Glomerular visceral epithelial cell (primary cell): Measurements from ENCODE around the gene HMSD.

Experiments
- DNase-seq: peaks from one replicate; pipeline ENCODE4 v3.0.0-alpha.2; 2016; ENCODE audit errors: extremely low spot score

HMSD gene

DNA sequence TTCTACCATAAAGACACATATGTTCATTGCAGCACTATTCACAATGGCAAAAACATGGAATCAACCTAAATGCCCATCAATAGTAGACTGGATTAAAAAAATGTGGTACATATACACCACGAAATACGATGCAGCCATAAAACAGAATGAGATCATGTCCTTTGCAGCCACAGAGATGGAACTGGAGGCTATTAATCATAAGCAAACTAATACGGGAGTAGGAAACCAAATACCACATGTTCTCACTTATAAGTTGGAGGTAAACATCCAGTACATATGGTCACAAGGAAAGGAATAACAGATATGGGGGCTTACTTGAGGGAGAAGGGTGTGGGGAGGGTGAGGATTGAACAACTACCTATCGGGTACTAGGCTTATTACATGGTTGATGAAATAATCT, 7.7 kb downstream of the HMSD start:
- DNase-seq, result peak; percentile 27

DNA sequence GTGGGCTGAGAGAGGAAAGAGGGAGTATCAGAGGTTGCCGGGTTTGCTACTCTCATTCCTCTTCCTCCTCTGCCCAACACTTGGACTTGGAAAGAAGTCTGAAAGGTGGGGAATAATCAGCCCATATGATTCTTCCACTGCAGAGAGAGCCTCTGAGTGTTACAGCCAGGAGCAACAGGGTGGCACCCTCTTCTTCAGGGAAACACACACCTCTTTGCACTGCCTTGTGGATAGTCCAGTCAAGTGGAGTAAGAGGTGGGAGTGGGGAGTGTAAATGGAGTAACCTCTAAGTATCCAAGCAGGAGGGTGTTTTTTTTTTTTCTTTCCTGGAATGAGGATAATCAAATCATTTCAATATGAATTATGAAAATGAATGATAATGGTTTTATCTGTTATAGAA, 11.8 kb downstream of the HMSD start:
- no peak for DNase-seq

DNA sequence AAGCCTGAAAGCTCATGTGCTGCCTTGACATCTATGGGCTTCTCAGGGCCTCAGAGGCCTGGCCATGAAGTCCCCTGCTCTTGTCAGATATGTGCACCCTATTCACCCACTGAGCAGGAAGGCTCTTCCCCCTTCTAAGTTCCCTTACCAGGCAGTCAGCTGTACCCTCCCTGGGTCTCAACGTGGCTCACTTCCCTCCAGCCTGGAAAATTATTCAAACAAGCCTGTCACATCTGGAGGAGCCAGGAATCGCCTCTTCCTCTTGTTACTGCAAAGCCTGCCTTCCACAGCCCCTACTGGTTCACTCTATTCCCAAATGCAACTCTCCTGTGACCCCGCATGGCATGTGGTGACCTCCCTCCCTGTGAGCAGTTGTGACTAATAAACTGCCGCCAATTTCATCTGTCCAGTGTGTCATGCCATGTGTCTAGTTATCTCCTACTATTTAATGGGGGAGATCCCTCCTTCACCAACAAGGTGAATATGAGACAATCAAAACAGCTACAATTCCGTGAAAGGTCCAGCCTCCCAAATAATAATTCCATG, 12.4 kb downstream of the HMSD start:
- no peak for DNase-seq

DNA sequence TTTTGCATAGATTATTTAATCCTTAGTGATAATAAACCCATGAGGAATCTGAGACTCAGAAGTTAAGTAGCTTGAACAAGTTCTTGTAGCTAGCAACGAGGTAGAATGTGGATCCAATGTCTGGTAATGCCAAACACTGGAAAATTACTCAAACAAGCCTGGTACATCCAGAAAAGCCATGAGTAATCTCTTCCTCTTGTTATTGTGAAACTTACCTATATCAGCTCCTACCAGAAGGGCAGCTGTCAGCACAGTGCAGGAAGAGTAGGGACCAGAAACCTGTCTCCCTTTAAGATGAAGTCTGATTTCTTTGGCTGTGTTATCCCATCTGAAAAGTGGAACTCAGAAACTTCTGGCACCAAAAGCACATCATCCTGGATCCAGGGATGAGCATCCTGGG, 13.0 kb downstream of the HMSD start:
- DNase-seq, result no peak

DNA sequence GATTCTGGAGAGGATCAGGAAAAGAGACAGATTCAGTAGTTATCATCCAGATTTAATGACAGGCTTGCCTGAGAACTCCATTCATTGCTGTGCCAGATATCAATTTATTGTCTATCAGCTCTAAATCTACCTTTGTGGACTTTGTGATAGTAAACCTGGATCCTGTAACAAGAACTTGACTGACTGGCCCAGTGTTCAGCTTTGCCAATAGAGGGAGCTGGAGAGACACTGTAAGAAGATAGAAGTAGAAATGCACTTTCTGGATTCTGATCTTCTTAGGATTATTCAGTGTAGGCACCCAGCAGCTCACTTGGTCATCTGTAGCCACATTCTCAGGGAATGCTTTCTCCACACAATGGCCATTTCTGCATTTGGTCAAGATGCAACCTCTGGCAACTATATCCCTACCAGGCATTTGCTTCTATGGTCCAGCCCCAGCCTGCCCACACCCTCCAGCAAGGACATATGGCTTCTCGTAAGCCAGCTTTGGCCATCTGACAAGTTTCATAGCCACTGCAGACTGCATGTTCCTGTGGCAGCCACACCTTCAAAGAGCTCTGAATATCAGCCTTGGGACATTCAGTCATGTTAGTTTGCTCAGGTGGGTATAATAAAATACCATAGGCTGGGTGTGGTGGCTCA, 14.6 kb downstream of the HMSD start:
- peak; percentile 56 for DNase-seq

DNA sequence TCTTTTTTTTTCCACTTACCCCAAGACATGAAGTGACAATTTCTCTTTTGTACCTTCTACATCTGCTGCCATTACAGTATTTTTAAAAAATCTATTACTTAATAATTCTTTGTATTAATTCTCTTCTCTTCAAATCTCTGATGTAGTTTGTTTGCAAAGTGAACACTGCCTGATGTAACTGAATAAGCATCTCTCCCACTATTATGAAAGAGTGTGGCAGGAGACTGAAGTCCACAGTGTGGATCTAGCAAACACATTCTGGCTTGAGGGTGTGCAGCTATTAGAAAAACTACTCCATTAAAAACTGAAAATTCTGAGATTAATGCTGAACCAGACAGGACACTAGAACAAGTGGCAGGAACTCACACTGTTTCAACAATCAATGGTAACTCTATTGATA, 15.8 kb downstream of the HMSD start:
- DNase-seq, result no peak

DNA sequence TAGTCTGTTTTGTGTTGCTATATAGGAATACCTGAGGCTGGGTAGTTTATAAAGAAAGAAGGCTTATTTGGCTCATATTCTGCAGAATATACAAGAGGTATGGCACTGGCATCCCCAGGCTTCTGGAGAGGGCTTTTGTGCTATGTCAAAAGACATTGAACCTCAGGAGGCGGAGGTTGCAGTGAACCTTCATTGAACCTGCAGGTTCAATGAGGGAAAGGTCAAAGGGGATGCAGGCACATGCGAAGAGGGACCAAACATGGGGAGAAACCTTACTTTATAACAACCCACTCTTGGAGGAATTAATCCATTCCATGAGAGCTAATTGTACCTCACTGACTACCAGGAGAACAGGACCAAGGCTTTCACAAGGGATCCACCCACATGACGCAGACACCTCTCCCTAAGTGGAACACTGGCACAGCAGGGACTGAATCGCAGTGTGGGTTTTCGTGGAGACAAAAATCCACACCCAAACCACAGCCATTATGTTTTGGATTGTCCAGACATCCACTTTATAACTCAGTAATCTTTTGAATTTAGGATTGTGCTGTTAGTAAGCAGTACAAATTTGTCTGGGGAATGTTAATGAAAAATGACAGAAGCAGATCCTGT, 16.7 kb downstream of the HMSD start:
- DNase-seq, result no peak

DNA sequence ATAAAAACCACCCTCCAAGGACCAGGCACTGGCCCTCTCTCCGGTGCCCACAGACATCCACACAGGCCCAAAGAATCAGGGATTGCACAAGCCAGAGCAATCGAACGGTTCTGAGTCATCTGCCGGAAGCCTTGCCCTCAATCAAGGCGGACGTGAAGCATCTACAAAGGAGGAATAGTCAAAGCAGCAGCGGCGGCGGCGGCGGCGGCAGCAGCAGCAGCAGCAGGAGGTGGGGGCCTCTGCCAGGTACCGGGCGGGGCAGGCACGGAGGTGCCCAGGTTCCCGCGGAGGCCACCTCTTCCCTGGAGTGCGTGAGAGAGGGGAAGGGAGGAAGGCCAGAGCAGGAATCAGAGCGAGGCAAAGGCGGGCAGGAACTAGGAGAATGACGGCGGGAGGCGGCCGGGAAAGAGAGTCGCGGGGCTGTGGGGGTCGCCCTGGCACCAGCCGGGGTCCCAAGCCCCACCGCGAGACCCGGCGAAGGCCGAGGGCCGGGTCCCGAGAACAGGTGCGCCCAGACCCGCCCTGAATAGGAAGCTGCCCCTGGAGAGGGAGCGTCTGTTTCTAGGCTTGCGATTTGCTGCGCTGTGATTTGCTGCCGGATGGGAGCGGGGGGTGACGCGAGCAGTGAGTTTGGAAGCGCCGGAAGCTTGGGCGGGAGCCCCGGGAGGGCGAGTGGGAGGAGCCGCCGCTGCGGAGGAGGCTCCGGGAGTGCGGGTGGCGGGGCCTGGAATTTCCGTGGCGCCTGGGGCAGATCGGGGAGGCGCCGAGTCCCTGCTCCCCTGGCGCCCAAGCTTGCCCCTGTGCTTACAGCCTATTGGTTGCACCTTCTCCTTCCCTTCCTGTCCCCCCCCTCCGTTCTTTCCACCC, 21.1 kb downstream of the HMSD start, which contains the start of gene SERPINB8:
TSS of gene SERPINB8 (plus strand) at position 140 of the 867 bp plus-strand sequence. CDS start 8,228 bp downstream, outside the sequence.
- DNase-seq, result peak; percentile 97

DNA sequence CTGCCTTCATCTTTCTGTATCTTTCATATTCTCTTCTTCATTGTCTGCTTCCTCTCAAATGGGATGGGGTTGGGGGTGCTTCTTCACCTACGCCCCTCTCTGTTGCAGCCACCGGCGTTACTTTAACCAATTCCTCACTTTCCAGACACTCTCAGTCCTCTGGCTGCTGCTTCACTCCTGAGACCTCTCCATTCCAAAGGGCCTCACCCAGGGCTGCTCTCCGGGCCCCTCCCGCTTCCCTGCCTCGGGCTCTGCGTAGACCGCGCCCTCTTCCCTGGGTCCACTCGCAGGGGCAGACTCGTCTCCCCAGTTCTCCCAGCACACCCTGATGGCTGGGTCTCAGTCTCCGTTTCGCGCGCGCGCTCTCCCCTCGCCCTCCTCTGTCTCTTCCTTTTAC, 21.7 kb downstream of the HMSD start:
- DNase-seq, result peak; percentile 71

DNA sequence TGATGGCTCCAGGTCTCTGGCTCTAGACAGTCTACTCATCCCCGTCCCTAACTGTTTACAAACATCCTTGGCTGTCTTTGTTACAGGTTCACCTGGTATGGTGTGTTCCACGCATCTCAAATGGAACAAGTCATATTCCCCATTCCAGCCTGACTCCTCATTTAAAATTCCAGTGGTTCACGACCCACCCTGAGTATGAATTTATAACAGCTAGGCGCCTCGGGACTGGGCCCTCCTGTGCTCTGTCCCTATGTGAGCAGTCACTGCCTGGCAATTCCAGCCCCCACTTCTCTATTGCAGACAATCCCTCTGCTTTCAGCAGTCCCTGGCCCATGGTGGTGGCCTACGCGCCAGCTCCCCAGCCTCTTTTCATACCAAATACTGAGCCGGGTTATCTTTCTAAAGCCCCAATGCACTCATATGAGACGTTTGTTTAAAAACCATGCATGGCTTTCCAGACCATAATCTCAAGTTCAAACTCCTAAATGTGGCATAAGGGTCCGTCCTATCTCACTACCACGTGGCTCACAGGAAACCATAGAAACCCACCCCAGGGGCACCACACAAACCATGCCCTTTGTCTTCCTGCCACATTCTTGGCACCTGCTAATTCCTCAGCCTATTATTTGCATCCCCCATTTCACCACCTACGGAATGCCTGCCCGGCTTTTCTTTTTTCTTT, 22.4 kb downstream of the HMSD start:
- no peak for DNase-seq

DNA sequence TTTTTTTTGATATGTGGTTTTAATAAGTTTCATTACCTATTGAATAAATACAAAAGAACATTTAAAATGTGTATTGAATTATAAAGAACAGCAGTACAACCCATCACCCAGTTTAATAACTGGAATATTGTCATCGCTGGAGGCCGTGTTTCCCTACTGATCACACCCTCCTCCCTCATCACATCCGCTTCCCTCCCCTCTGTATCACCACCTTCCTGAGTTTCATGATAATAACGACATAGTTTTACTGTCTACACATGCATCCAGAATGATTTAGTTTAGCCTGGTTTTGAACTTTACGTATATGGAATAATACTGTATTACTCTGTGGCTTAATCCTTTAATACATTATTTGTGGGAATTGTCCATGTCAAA, 22.9 kb downstream of the HMSD start:
- no peak for DNase-seq

DNA sequence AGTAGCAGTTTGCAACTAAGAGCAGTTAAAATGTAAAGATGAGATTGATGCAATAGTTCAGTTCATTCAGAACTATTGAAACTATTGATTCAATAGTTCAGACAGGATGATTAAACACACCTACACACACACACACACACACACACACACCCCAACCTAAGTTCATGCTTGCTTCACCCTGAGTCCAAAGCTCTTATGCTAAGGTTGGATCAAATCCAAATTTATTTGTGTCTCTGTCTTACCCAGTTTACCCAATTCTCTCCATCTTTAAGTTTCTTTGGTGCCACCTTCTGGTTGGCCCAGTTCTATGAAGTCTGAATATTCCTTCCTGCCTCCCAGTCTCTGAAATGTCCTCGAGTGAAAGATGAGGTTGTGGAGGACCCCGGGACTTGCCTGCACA, 25.9 kb downstream of the HMSD start:
- peak; percentile 18 for DNase-seq

DNA sequence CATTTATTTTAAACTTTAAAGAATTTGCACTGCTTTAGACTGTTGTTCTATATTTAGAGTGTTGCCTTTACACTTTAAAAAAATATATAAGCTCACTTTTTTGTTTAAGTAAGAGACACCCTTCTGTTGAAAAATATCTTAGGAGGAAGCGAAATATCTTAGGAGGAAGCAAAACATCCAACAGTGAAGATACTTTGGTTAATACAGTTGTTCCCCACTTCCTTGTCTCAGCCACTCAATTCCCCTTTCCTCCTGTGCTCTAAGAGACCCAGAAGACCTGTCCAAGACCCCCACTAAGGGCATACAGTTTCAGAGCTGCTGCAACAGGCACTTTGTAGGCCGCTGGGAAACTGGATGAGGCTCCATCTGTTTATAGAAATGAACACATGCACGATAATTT, 26.5 kb downstream of the HMSD start:
- no peak for DNase-seq

DNA sequence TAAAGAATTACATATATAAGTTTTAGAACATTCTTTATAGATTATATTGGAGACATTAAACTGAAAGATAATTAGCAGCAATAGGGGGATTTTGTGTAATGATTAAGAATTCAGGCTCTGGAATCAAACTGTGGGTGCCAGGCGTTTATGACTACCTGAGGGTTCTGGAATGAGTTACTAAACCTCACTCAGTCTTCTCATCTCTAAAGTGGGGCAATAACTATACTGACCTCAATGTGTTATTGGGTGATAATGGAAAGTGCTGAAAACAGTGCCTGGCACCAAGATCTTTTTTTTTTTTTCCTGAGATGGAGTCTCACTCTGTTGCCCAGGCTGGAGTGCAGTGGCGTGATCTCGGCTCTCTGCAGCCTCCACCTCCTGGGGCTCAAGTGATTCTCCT, 27.9 kb downstream of the HMSD start:
- no peak for DNase-seq

DNA sequence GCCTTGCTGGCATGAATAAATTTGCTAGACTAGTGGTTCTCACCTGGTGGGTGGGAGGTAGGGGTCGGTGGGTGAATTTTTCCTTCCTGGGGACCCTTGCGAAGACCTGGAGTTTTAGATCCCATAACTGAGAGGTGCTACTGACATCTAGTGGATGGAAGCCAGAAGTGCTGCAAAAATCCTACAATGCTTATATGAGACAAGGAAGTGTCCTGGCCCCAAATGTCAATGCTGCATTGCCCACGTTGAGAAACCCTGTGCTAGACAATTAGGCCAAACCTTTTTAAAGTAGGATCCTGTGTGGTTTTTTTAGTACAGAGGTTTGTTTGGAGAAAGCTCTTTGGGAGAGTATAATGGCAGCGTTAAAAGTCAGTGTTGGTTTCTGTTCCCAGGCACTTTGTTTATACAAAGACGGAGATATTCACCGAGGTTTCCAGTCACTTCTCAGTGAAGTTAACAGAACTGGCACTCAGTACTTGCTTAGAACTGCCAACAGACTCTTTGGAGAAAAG, 30.4 kb downstream of the HMSD start:
- DNase-seq, result peak; percentile 61

DNA sequence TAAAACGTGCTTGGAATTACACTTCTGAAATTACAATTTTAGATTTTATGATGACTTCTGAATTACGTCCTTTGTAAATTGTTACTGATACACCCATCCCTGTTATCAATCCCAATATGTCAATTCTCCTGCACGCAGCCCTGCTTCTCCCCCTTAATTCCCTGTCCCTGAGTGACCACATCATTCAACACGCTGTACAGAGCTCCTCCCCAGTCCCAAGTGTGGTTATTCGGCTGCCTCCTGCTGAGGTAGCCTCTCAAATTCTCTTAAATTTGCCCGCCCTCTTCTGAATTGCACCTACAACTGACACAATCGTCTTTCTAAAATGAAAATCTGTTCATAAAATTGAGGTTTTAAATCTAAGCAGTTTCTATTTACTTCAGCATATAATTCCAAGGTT, 30.9 kb downstream of the HMSD start:
- no peak for DNase-seq

DNA sequence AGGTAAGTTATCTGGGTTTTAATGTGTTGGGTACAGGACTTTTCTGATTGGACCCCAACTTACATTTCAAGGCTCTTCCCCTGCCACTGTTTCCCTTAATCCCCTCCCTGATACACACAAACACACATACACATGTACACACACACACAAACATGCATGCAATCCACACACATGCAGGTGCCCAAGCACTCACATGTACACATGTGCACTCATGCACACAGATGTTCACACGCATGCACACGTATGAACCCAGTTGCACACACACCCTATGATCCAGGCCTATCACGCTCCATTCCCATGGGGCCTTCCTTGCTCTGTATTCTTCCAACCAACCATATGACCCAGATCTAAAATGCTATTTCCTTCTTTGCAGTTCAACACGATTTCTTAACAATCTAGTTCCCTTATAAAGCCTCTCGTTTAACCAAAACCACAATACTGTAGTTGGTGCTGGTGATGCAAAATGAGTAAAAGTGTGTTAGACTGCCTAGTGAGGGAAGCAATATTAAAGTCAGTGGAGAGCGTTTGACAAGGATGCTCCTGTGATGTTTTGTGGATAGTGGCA, 31.9 kb downstream of the HMSD start:
- DNase-seq, result no peak

DNA sequence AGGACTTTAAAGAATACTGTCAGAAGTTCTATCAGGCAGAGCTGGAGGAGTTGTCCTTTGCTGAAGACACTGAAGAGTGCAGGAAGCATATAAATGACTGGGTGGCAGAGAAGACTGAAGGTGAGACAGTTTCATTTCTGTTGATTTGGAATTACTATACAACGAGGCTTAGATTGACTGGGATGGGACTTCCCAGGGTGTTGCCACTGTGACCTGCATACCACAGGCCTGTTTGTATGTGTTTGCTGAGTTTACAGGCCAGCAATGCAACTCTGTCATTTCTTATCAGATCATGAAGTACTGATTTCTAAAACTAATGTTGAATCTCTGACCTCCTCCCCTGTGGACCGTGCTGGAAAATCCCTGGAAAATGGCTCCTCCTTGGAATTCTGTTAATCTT, 32.6 kb downstream of the HMSD start:
- DNase-seq, result no peak

DNA sequence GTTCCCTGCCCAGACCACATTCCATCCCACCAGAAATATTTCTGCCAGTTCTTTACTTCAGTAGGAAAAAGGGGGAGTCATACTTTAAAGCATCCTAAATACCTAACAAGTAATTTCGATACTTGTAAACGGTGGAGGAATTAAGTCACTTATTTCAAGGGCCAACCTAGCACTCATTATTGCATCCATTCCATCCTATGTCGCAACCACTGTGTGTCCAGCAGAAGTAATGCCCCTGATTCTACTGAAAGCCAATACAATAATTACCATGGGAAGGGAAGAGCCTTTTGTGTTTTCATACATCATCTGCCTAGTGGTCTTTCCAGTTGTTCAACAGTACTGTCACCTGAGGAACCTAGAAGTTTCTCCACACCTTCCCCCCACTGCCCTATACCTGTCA, 33.3 kb downstream of the HMSD start:
- no peak for DNase-seq

DNA sequence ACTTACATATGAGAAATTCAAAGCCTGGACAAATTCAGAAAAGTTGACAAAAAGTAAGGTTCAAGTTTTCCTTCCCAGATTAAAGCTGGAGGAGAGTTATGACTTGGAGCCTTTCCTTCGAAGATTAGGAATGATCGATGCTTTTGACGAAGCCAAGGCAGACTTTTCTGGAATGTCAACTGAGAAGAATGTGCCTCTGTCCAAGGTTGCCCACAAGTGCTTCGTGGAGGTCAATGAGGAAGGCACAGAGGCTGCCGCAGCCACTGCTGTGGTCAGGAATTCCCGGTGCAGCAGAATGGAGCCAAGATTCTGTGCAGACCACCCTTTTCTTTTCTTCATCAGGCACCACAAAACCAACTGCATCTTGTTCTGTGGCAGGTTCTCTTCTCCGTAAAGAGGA, 37.8 kb downstream of the HMSD start:
- DNase-seq, result no peak

DNA sequence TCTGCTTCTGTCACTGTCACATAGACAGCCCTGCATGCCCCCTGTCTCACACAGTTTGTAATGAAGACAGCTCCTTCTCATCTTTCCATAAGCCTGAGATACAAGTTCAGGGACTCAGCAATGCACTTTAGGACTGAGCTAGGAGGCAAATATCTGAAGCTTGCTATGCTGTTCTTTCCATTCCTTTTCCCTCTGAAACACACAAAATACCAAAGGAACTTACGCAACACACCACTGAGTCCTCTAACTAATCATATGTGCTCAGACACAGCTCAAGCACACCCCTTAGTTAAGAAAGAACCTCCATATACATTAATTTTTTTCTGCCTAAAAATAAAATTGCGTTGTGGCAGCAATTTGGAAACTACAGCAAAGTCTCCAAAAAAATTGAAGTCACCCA, 38.6 kb downstream of the HMSD start:
- DNase-seq, result no peak

DNA sequence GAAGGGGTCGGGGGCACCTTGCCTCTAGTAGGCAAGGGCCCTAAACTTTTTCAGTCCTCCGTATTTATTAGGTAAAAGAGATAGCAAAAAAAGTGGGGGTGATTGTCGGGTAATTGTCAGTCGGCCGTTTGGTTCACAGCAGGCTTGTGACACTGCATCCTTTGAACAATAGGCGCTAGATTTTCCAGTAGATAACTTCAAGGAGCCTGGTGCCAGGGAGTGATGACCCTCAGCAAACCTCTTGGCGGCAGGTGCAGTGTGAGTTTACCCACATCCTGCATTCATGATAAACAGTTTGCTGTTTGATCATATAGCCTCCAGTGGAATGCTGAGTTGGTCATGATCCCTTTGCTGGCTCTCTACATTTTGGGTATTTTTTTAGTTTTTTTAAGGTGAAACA, 43.6 kb downstream of the HMSD start:
- DNase-seq, result no peak
